Fibroblast of lung (primary cell): ENCODE results near the gene SPEG. TPM values are rescaled to one million over a fixed set of nuclear protein-coding genes. Genes with fewer than 3 reads are reported as not detected.

Experiments used
- DNase-seq, 2 donors: peaks; one replicate each; pipeline versions ENCODE4 v3.0.0 to v3.0.0-alpha.2; 2010; ENCODE audit warnings: low read depth in 2 of 2
- H2AFZ ChIP-seq: 2 replicates; pipeline ENCODE4 v1.5.1; 2012; ENCODE audit warnings: low read length, control low read depth, inconsistent platforms
- H3K27ac ChIP-seq: 2 replicates; pipeline ENCODE4 v1.5.1; 2011; ENCODE audit warnings: low read length, control low read depth; ENCODE audit not compliant: insufficient read depth
- H3K27me3 ChIP-seq: 2 replicates; pipeline ENCODE4 v1.5.1; 2011; ENCODE audit warnings: mild to moderate bottlenecking, low read length; ENCODE audit not compliant: control insufficient read depth, insufficient read depth
- H3K36me3 ChIP-seq: 2 replicates; pipeline ENCODE4 v1.5.1; 2011; ENCODE audit warnings: low read length; ENCODE audit not compliant: control insufficient read depth, insufficient read depth
- H3K4me1 ChIP-seq: 2 replicates; pipeline ENCODE4 v1.5.1; 2011; ENCODE audit warnings: low read length; ENCODE audit not compliant: control insufficient read depth, insufficient read depth; ENCODE audit errors: extremely low read depth
- H3K4me2 ChIP-seq: 2 replicates; pipeline ENCODE4 v1.5.1; 2011; ENCODE audit warnings: low read length, control low read depth; ENCODE audit not compliant: insufficient read depth; ENCODE audit errors: extremely low read depth
- H3K4me3 ChIP-seq, 4 experiments: fragments of 200-600 bp in 1 of 4; sonication (generic) in 1 of 4; replicated peaks in 1 of 4; 2 replicates each; pipeline ENCODE4 v1.5.1; 2011 to 2016; ENCODE audit warnings: low read length in 4 of 4, low read depth in 3 of 4, mild to moderate bottlenecking in 3 of 4, control low read depth in 2 of 4, inconsistent platforms in 1 of 4, mixed read lengths in 1 of 4; ENCODE audit not compliant: insufficient read depth in 1 of 4; ENCODE audit errors: control extremely low read depth in 1 of 4
- H3K79me2 ChIP-seq: 2 replicates; pipeline ENCODE4 v1.5.1; 2012; ENCODE audit warnings: mild to moderate bottlenecking, low read length, inconsistent platforms; ENCODE audit not compliant: control insufficient read depth, insufficient read depth
- H3K9ac ChIP-seq: 2 replicates; pipeline ENCODE4 v1.5.1; 2011; ENCODE audit warnings: mild to moderate bottlenecking, low read length, control low read depth; ENCODE audit not compliant: insufficient read depth
- H3K9me3 ChIP-seq: 2 replicates; pipeline ENCODE4 v1.5.1; 2012; ENCODE audit warnings: low read depth, low read length; ENCODE audit not compliant: control insufficient read depth, insufficient read depth
- H4K20me1 ChIP-seq: 2 replicates; pipeline ENCODE4 v1.5.1; 2011; ENCODE audit warnings: low read length; ENCODE audit not compliant: control insufficient read depth, insufficient read depth; ENCODE audit errors: extremely low read depth
- EZH2 ChIP-seq: IDR thresholded peaks from 2 replicates; pipeline ENCODE4 v1.5.1; 2012; ENCODE audit warnings: low read length, control low read depth, mild to moderate bottlenecking; ENCODE audit errors: missing control alignments
- polyA plus RNA-seq, 2 donors: library from polyadenylated mRNA; depleted of rRNA in 1 of 2; stranded (reverse) in 1 of 2; unstranded in 1 of 2; fragments of >200 nt; gene quantifications; 2 replicates each; pipeline ENCODE4 v1.2.1, GENCODE V29; 2011 to 2012; ENCODE audit warnings: missing spikeins in 1 of 2
- total RNA-seq: library from RNA; depleted of rRNA; stranded (reverse); fragments of >200 nt; gene quantifications from 2 replicates; pipeline ENCODE4 v1.2.1, GENCODE V29; 2014
- TF ChIP-seq, protein P1 (sequence below), 2 donors: IDR thresholded peaks in 1 of 2; conservative IDR thresholded peaks in 1 of 2; 1 replicate in 1 of 2; 2 replicates in 1 of 2; pipeline ENCODE4 v1.5.1; 2011 to 2012; ENCODE audit warnings: low read length in 2 of 2, control low read depth in 1 of 2, inconsistent platforms in 1 of 2, low read depth in 1 of 2, mild to moderate bottlenecking in 1 of 2

Gene SPEG
- total and polyA plus RNA-seq, 2 donors (not counting 1 experiment from before 2014, with no cell fraction given): 9.5 to 20.1 TPM

DNA sequence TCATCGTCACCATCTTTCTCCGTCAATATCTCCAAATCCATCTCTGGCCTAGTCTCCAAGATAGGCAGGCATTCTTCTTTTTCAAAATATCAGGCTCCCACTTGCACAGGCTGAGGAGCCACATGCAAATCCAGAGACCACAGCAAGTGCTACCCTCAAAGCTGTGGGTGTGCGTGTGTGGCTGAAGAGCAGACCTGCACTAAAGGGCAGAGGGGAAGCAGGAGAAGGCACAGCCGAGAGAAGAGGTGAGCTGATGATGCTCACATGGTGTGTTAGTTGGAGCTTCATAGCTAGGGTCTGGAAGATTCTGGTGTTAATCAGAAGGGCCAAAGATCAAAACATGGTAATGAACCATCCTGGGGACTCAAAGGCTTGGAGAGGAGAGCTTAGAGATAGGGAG, 3.8 kb downstream of the SPEG start:
- Histone ChIP-seq H3K9me3 (no peaks in the 10 kb centered on the region), H2AFZ (no peak overlapping the region), H3K4me1 (peaks cover 10% of the 10 kb centered on the region), H4K20me1 (no peaks in the 10 kb centered on the region), H3K4me2 (no peak overlapping the region), H3K27me3 (peaks cover 14% of the 10 kb centered on the region), H3K79me2 (no peaks in the 10 kb centered on the region), H3K27ac (no peak overlapping the region), H3K4me3 (no peak overlapping the region), H3K36me3 (no peaks in the 10 kb centered on the region), H3K9ac (no peak overlapping the region)
- TF ChIP-seq EZH2: no peak
- TF ChIP-seq, protein P1, sequence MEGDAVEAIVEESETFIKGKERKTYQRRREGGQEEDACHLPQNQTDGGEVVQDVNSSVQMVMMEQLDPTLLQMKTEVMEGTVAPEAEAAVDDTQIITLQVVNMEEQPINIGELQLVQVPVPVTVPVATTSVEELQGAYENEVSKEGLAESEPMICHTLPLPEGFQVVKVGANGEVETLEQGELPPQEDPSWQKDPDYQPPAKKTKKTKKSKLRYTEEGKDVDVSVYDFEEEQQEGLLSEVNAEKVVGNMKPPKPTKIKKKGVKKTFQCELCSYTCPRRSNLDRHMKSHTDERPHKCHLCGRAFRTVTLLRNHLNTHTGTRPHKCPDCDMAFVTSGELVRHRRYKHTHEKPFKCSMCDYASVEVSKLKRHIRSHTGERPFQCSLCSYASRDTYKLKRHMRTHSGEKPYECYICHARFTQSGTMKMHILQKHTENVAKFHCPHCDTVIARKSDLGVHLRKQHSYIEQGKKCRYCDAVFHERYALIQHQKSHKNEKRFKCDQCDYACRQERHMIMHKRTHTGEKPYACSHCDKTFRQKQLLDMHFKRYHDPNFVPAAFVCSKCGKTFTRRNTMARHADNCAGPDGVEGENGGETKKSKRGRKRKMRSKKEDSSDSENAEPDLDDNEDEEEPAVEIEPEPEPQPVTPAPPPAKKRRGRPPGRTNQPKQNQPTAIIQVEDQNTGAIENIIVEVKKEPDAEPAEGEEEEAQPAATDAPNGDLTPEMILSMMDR (conservative IDR thresholded peaks at IDR 0.05 in 1 of 2, IDR thresholded peaks at IDR 0.05 in 1 of 2; ENCODE audit: low read depth in 1 of 2, low read length in 2 of 2): no peak
- DNase-seq: no peak

DNA sequence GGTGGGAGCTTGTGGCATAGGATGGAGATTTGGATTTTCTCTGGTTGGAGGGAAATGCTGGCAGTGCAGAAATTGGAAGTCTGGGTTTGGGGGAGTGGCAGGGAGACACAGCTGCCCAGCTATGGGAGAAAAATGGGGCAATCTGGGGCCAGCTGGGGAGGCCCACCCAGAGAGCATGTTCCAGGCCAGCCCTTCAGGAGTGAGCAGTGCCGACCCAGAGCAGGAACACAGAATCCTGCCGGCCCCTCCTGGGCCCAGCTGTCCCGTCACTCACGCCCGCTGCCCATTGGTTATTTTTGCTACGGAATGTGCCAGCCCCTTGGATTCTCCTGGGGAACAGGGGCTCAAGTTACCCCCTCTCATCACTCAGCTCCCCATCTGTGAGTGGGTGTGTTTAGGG, 4.9 kb downstream of the SPEG start:
- H3K36me3 ChIP-seq: no peaks in the 10 kb centered on the region
- DNase-seq: no peak
- H3K4me2 ChIP-seq: no peak overlapping the region
- TF ChIP-seq EZH2: no peak
- TF ChIP-seq, protein P1 (conservative IDR thresholded peaks at IDR 0.05 in 1 of 2, IDR thresholded peaks at IDR 0.05 in 1 of 2; ENCODE audit: low read depth in 1 of 2, low read length in 2 of 2): no peak
- H3K4me1 ChIP-seq: peaks cover 10% of the 10 kb centered on the region
- no peaks in the 10 kb centered on the region for H3K9me3 ChIP-seq
- no peak overlapping the region for H3K27ac ChIP-seq
- H3K79me2 ChIP-seq: no peaks in the 10 kb centered on the region
- peaks cover 14% of the 10 kb centered on the region for H3K27me3 ChIP-seq
- H2AFZ ChIP-seq: no peak overlapping the region
- H4K20me1 ChIP-seq: no peaks in the 10 kb centered on the region
- no peak overlapping the region for H3K9ac ChIP-seq
- H3K4me3 ChIP-seq: no peak overlapping the region

DNA sequence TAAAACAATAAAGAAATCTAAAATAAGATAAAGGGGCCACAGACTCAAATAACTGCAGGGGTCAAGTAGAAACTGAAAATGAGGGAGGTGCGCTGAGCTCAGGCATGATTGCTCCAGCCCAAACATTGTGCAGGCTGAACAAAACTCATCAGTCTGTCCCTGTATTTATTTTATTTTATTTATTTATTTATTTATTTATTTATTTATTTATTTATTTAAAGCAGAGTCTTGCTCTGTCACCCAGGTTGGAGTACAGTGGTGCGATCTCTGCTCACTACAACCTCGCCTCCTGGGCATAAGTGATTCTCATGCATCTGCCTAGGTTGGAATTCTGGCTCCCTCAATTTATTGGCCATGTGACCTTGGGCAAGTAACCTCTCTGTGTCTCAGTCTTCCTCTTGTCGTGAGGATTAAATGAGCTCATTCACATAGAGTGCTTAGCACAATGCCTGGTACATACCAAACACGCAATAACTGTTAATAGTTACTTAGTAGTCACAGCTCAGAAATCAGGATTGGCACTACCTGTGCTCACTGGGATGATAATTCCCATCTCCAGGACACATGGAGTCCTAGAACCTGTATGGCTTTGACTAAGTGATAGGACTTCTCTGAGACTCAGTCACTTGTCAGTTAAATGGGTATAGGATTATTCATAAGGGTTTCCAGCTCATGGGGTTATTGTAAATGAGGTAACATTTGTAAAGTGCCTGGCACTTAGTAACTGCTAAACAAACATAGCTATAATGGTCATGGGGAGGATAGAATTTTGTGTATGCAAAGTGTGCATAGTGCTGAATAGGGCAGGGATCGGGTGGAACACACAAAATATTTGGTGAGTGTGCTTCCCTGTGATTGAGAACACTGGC, 6.0 kb downstream of the SPEG start:
- H3K36me3 ChIP-seq: no peaks in the 10 kb centered on the region
- H3K4me1 ChIP-seq: peaks cover 10% of the 10 kb centered on the region
- H2AFZ ChIP-seq: no peak overlapping the region
- no peak overlapping the region for H3K27ac ChIP-seq
- H3K4me3 ChIP-seq: no peak overlapping the region
- TF ChIP-seq, protein P1 (conservative IDR thresholded peaks at IDR 0.05 in 1 of 2, IDR thresholded peaks at IDR 0.05 in 1 of 2; ENCODE audit: low read depth in 1 of 2, low read length in 2 of 2): no peak
- TF ChIP-seq EZH2: no peak
- no peaks in the 10 kb centered on the region for H3K9me3 ChIP-seq
- no peaks in the 10 kb centered on the region for H3K79me2 ChIP-seq
- no peak overlapping the region for H3K9ac ChIP-seq
- peak overlapping the region; percentile 88 for H3K4me2 ChIP-seq
- DNase-seq: peak; percentile 20 to 41
- no peaks in the 10 kb centered on the region for H4K20me1 ChIP-seq
- H3K27me3 ChIP-seq: peaks cover 11% of the 10 kb centered on the region
